ENCODE results near the gene RBM17. TPM values are rescaled to one million over a fixed set of nuclear protein-coding genes. Genes with fewer than 3 reads are reported as not detected.

The RBM17 gene
- total and polyA plus RNA-seq, 8 donors, result 41.4 to 168 (median 84.7) TPM

DNA sequence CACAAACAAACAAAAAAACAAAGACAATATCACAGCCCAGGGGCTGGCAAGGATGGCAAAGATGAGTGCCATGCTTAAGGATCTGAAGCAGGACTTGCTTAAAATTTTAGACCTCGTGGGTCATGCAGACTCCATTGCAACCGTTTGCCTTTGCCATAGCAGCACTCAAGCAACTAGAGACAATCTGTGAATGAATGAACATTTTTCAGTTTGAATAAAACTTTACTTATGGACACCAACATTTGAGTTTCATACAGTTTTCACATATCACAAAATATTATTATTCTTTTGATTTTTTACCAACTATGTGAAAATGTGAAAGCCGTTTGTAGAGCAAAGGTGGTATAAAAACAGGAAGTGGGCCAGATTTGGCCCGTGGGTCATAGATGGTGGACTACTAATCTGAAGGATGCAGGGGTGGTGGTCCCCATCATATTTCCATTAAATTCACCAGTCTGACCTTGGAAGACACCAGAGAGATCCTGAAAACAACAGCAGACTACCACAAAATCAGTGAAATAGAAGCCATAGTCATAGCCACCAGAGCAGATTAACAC is 8.3 kb upstream of the RBM17 start:
- Histone ChIP-seq H3K9me3 (no peaks in the 10 kb centered on the region), H3K4me3 (no peak overlapping the region), H3K36me3 (no peaks in the 10 kb centered on the region), H3K4me1 (peaks cover 0 to 15% (median 3%) of the 10 kb centered on the region in 4 donors), H3K27ac (no peak overlapping the region), H3K27me3 (peaks cover 0 to 51% (median 0%) of the 10 kb centered on the region in 3 donors)
- DNase-seq, result no peak
- intact Hi-C loops (cut with DNase I; ENCODE audit: low total_unique reads), result loop anchor here (10.0 kb wide), 1 partner anchor 66 kb away; no protein-coding TSS in a partner anchor
- TF ChIP-seq POLR2AphosphoS5 (IDR thresholded peaks at IDR 0.05), result no peak
- 78 to 85% (median 81%) methylated on average over 4 of the region's 4 CpGs for WGBS, 5 donors

DNA sequence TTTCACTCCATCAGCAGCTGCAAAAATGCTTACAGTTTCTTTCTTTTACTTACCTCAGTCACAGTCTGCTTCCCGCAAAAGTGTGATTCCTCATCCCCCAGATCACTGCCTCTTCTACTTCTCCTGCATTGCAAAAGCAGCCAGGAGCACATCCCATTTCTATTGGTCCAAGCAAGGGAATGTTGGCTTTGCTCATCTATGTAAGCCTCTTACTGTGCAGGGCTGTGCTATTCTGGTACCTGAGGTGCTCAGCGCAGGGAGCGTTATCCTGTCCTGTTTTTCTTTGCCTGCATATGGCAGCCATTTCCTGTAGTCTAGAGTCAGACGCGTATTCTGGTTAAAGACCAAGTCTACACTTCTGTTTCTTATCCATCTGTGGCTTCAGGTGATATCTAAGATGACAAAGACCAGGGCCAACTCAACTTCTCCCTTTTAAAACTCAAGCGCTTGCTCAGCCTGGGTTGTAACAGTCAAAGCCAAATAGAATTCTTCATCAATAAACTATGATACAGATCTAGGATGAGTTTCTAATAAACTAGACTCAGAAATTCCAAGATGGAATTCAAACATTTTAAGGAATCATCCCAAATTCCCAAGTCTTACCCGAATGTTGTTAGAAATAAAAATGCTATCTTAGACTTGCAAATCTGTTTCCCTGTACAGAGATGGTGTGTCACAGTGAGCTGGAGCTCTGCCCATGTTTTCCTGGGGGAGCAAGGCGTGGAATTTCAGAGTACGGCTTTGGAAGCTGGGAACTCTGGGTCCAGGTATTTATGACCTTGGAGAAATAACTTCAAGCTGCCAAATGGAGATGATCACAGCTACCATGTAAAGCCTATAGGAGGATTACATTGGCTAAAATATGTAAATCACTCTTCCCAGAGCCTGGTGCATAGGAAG is 6.1 kb upstream of the RBM17 start:
- Histone ChIP-seq H3K27ac (no peak overlapping the region), H3K4me3 (no peak overlapping the region), H3K4me1 (peaks cover 3 to 30% (median 14%) of the 10 kb centered on the region in 4 donors), H3K36me3 (no peaks in the 10 kb centered on the region), H3K27me3 (peaks cover 0 to 40% (median 0%) of the 10 kb centered on the region in 3 donors), H3K9me3 (no peaks in the 10 kb centered on the region)
- no peak for DNase-seq
- 74 to 82% (median 80%) methylated on average over 9 of the region's 9 CpGs for WGBS, 5 donors
- TF ChIP-seq POLR2AphosphoS5 (IDR thresholded peaks at IDR 0.05) (no peak), EP300 (IDR thresholded peaks at IDR 0.05) (no peak), POLR2A (IDR thresholded peaks at IDR 0.05) (no peak)
- TF ChIP-seq, protein P1, sequence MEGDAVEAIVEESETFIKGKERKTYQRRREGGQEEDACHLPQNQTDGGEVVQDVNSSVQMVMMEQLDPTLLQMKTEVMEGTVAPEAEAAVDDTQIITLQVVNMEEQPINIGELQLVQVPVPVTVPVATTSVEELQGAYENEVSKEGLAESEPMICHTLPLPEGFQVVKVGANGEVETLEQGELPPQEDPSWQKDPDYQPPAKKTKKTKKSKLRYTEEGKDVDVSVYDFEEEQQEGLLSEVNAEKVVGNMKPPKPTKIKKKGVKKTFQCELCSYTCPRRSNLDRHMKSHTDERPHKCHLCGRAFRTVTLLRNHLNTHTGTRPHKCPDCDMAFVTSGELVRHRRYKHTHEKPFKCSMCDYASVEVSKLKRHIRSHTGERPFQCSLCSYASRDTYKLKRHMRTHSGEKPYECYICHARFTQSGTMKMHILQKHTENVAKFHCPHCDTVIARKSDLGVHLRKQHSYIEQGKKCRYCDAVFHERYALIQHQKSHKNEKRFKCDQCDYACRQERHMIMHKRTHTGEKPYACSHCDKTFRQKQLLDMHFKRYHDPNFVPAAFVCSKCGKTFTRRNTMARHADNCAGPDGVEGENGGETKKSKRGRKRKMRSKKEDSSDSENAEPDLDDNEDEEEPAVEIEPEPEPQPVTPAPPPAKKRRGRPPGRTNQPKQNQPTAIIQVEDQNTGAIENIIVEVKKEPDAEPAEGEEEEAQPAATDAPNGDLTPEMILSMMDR (IDR thresholded peaks at IDR 0.05), result no peak
- intact Hi-C loops (cut with DNase I; ENCODE audit: low total_unique reads), result loop anchor here (10.0 kb wide), 1 partner anchor 68 kb away; no protein-coding TSS in a partner anchor

DNA sequence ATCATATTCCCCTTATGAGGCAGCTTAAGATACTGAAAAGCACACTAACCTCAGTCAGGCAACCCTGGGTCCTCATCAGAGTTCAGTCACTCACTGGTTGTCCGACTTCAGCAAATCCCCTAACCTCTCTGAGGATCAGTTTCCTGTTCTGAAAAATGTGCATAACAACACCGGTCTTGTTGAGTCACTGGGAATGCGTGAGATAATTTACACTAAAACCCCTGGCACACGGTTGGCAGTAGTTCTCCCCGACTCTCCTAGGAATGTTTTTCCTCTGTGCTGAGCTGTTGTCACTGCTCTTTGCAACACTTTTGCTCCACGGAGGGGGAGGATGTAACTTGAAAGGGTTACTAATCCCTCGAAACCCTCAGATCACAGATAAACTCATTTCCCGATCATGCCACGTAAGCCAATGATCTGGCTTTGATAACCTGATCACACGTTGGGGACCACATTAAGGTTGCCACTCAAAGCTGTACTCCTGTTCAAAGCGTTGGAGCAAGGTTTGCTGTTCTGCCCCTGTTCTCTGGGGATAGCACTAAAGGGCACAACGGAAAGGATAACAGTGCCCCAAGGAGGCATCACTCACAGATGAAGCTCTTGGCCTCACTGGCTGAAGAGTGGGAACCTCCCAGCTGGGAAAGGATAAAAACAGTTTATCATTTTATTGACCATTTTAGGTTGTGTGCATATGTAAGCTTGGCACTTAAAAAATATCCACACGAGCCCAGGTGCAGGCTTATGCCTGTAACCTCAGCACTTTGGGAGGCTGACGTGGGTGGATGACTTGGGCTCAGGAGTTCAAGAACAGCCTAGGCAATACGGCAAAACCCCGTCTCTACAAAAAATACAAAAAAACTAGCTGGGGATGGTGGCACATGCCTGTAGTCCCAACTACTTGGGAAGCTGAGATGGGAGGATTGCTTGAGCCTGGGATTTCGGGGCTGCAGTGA is 5.0 kb upstream of the RBM17 start:
- Histone ChIP-seq H3K4me1 (peaks cover 3 to 36% (median 17%) of the 10 kb centered on the region in 4 donors), H3K27me3 (peaks cover 0 to 39% (median 0%) of the 10 kb centered on the region in 3 donors), H3K27ac (no peak overlapping the region), H3K9me3 (no peaks in the 10 kb centered on the region), H3K36me3 (no peaks in the 10 kb centered on the region), H3K4me3 (no peak overlapping the region)
- 41 to 48% (median 45%) methylated on average over 17 of the region's 17 CpGs for WGBS, 5 donors
- no peak for DNase-seq
- intact Hi-C loops (cut with DNase I; ENCODE audit: low total_unique reads), result loop anchor here (10.0 kb wide), 1 partner anchor 69 kb away; no protein-coding TSS in a partner anchor
- TF ChIP-seq POLR2A (IDR thresholded peaks at IDR 0.05) (no peak), POLR2AphosphoS5 (IDR thresholded peaks at IDR 0.05) (no peak)
- TF ChIP-seq, protein P1 (IDR thresholded peaks at IDR 0.05), result no peak

DNA sequence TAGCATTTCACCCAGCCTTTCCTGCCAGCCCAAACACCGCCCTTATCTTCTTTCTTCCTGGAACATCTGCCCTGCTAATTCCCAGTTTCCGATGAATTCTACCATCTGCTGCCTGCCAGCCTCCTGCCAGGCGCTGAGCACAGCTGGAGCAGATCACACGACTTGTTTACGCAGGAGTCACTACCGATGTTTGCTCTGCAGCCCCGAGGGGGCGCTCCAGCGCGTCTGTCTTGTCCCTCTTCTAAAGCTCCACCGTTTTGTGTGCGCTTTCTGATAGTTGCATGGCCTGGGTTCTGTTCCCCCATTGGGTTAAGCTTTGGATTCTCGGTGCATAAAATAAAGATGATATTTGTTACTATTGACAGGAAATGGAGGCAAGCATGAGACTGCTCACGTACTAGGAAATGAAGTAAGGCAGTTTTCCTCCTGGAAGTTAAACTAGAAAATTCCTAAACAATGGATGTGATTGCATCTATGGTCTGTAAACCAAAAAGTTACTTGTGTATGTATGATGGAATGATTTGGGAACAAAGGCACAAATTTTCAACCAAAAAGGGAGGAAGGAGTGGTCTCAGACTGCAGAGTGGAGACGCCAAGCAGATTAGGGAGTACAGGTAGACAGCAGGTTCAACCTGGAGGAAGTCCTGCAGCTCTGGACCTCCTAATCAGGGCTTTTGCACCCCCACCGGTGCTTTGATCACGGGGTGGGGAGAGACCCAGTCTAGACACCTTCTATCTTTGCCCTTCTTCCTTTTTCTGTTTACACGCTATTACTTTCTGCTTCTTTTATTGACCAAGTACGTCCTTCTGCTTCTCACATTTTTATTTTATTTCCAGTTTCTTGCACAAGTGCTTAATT is 2.2 kb upstream of the RBM17 start:
- H3K36me3 ChIP-seq, result no peaks in the 10 kb centered on the region
- H3K27me3 ChIP-seq, result peaks cover 0 to 26% (median 0%) of the 10 kb centered on the region in 3 donors
- H3K27ac ChIP-seq, result peak overlapping the region; percentile 46 to 62 (median 60)
- DNase-seq, result peak; percentile 88 to 95
- TF ChIP-seq POLR2A (IDR thresholded peaks at IDR 0.05), result no peak
- TF ChIP-seq EP300 (IDR thresholded peaks at IDR 0.05), result no peak
- TF ChIP-seq, protein P1 (IDR thresholded peaks at IDR 0.05), result peak in 5 of 7 experiments; percentile 57 to 76 (median 67)
- TF ChIP-seq POLR2AphosphoS5 (IDR thresholded peaks at IDR 0.05), result peak; percentile 54 to 87 (median 75)
- intact Hi-C loops (cut with DNase I; ENCODE audit: low total_unique reads), result loop anchor here (10.0 kb wide), 1 partner anchor 72 kb away; no protein-coding TSS in a partner anchor
- H3K4me1 ChIP-seq, result peaks cover 23 to 56% (median 38%) of the 10 kb centered on the region in 4 donors
- no peaks in the 10 kb centered on the region for H3K9me3 ChIP-seq
- peak overlapping the region in 1 of 4 donors; percentile 16 for H3K4me3 ChIP-seq
- WGBS, 5 donors, result 14 to 18% (median 15%) methylated on average over 19 of the region's 19 CpGs
